HG03520 (cell line): ENCODE results near the gene TMEM72.

Experiments
- ATAC-seq: cut with Tn5 transposase; IDR thresholded peaks from one replicate; pipeline ENCODE4 v1.9.1; 2021; ENCODE audit warnings: mild to moderate bottlenecking, moderate library complexity; ENCODE audit not compliant: unreplicated experiment

The TMEM72 gene

GRCh38 chr10:44965651-44966097 lies 54.5 kb downstream of the TMEM72 start:
- ATAC-seq = peak; percentile 37

GRCh38 chr10:44966129-44966815 lies 55.1 kb downstream of the TMEM72 start:
- ATAC-seq = peak; percentile 10

GRCh38 chr10:44966816-44967509 lies 55.8 kb downstream of the TMEM72 start:
- ATAC-seq = no peak

- no peak for ATAC-seq
Measured at GRCh38 chr10:44967616-44968015, 56.5 kb downstream of the TMEM72 start.

GRCh38 chr10:44968091-44968490 lies 57.0 kb downstream of the TMEM72 start:
- ATAC-seq = no peak

GRCh38 chr10:44968500-44969400 lies 57.6 kb downstream of the TMEM72 start:
- ATAC-seq = no peak

- ATAC-seq = no peak
Measured at GRCh38 chr10:44969854-44970253, 58.7 kb downstream of the TMEM72 start.

GRCh38 chr10:44970812-44971395 lies 59.8 kb downstream of the TMEM72 start:
- no peak for ATAC-seq

GRCh38 chr10:44971434-44971833 lies 60.3 kb downstream of the TMEM72 start:
- no peak for ATAC-seq

GRCh38 chr10:44971935-44972757 lies 61.0 kb downstream of the TMEM72 start:
- no peak for ATAC-seq

- no peak for ATAC-seq
Measured at GRCh38 chr10:44972874-44973306, 61.8 kb downstream of the TMEM72 start.

GRCh38 chr10:44973323-44974081 lies 62.4 kb downstream of the TMEM72 start:
- ATAC-seq = no peak

- no peak for ATAC-seq
Measured at GRCh38 chr10:44974082-44974627, 63.0 kb downstream of the TMEM72 start.

- ATAC-seq = peak; percentile 80
Measured at GRCh38 chr10:44974628-44975430, 63.7 kb downstream of the TMEM72 start.

GRCh38 chr10:44975431-44976331 lies 64.5 kb downstream of the TMEM72 start:
- ATAC-seq = no peak

- no peak for ATAC-seq
Measured at GRCh38 chr10:44976352-44977198, 65.4 kb downstream of the TMEM72 start.
